HL-60 (cell line): ENCODE measurements around the gene SLC16A4.
A peak's percentile ranks its signal among the peaks of the same experiment; 100 is the strongest.
"Not testable (repeated sequence)": the region's sequence is repeated elsewhere in the genome, so short reads cannot be mapped to it uniquely, and the experiment has no call there.

Source experiments
- DNase-seq, 2 experiments: peaks; one replicate each; pipeline ENCODE4 v3.0.0-alpha.2; 2010 to 2020; ENCODE audit warnings: low read depth in 1 of 2, low spot score in 1 of 2
- H3K27ac ChIP-seq: fragments of 250-450 bp; sonication (Bioruptor Pico); replicated peaks from 2 replicates; pipeline ENCODE4 v1.5.1; 2020; ENCODE audit warnings: mild to moderate bottlenecking, moderate library complexity
- H3K27me3 ChIP-seq: fragments of 250-450 bp; sonication (Bioruptor Pico); 2 replicates; pipeline ENCODE4 v1.5.1; 2021; ENCODE audit warnings: mild to moderate bottlenecking, moderate library complexity; ENCODE audit not compliant: insufficient read depth, poor library complexity, severe bottlenecking
- H3K4me3 ChIP-seq: replicated peaks from 2 replicates; pipeline ENCODE4 v1.5.1; 2011; ENCODE audit warnings: mild to moderate bottlenecking, control low read depth, low read length; ENCODE audit not compliant: insufficient read depth
- GABPA ChIP-seq: IDR thresholded peaks from 2 replicates; pipeline ENCODE4 v1.6.1; 2012; ENCODE audit warnings: low read depth
- POLR2AphosphoS5 ChIP-seq: IDR thresholded peaks from 2 replicates; pipeline ENCODE4 v1.6.1; 2012; ENCODE audit warnings: low read depth
- SPI1 ChIP-seq: IDR thresholded peaks from 2 replicates; pipeline ENCODE4 v1.6.1; 2012; ENCODE audit warnings: low read depth, mild to moderate bottlenecking, borderline replicate concordance
- TF ChIP-seq, protein P1 (sequence below): IDR thresholded peaks from 2 replicates; pipeline ENCODE4 v1.6.1; 2012; ENCODE audit warnings: low read depth; ENCODE audit not compliant: insufficient replicate concordance
- TF ChIP-seq, protein P2 (sequence below): IDR thresholded peaks from one replicate; pipeline ENCODE4 v1.5.1; 2011; ENCODE audit warnings: low read length, control low read depth, inconsistent platforms; ENCODE audit not compliant: insufficient read depth

SLC16A4 gene

DNA sequence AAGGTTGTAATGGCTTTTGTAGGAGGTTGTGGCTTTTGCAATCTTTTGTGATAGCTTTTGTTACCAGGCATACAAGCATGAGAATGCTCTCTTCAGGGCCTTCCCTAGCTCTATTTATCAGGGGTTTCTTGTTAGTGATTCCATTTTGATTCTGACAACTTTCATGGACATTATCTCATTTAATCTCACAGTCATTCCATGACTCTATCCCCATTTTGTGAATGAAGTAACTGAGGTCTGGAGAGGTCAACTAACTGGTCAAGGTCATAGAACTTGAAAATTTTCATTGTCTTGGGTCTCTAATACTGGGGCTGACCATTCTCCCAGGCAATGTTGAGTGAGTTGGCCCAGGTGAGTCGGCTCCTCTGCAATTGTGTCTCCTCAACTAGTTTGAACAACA lies 27.9 kb upstream of the SLC16A4 start:
- no peak for DNase-seq
- TF ChIP-seq, protein P1, sequence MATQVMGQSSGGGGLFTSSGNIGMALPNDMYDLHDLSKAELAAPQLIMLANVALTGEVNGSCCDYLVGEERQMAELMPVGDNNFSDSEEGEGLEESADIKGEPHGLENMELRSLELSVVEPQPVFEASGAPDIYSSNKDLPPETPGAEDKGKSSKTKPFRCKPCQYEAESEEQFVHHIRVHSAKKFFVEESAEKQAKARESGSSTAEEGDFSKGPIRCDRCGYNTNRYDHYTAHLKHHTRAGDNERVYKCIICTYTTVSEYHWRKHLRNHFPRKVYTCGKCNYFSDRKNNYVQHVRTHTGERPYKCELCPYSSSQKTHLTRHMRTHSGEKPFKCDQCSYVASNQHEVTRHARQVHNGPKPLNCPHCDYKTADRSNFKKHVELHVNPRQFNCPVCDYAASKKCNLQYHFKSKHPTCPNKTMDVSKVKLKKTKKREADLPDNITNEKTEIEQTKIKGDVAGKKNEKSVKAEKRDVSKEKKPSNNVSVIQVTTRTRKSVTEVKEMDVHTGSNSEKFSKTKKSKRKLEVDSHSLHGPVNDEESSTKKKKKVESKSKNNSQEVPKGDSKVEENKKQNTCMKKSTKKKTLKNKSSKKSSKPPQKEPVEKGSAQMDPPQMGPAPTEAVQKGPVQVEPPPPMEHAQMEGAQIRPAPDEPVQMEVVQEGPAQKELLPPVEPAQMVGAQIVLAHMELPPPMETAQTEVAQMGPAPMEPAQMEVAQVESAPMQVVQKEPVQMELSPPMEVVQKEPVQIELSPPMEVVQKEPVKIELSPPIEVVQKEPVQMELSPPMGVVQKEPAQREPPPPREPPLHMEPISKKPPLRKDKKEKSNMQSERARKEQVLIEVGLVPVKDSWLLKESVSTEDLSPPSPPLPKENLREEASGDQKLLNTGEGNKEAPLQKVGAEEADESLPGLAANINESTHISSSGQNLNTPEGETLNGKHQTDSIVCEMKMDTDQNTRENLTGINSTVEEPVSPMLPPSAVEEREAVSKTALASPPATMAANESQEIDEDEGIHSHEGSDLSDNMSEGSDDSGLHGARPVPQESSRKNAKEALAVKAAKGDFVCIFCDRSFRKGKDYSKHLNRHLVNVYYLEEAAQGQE: no peak
- no peak for TF ChIP-seq POLR2AphosphoS5
- TF ChIP-seq, protein P2, sequence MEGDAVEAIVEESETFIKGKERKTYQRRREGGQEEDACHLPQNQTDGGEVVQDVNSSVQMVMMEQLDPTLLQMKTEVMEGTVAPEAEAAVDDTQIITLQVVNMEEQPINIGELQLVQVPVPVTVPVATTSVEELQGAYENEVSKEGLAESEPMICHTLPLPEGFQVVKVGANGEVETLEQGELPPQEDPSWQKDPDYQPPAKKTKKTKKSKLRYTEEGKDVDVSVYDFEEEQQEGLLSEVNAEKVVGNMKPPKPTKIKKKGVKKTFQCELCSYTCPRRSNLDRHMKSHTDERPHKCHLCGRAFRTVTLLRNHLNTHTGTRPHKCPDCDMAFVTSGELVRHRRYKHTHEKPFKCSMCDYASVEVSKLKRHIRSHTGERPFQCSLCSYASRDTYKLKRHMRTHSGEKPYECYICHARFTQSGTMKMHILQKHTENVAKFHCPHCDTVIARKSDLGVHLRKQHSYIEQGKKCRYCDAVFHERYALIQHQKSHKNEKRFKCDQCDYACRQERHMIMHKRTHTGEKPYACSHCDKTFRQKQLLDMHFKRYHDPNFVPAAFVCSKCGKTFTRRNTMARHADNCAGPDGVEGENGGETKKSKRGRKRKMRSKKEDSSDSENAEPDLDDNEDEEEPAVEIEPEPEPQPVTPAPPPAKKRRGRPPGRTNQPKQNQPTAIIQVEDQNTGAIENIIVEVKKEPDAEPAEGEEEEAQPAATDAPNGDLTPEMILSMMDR: no peak
- no peak overlapping the region for H3K27ac ChIP-seq
- H3K4me3 ChIP-seq: no peak overlapping the region
- no peaks in the 10 kb centered on the region for H3K27me3 ChIP-seq

DNA sequence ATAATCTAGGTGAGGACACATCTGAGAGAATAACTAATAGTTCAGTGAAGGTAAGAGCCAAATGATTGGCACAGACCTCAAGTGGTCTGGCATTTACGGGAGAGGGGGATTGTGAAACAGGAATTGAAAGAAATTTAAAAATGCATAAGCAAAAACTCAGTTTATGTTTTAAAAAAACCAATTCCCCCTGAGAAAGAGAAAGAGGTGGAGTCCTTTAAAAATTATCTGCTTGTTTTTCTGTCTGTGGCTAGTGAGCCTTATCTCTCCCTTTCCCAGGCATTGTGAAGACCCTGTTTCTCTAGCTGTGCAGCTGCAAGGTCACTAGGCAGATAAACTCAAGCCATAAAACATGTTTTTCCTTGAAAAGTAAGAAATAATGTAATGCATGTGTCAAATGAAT lies 22.2 kb upstream of the SLC16A4 start:
- H3K27me3 ChIP-seq, H3K4me3 ChIP-seq, DNase-seq, H3K27ac ChIP-seq: not testable (repeated sequence)

DNA sequence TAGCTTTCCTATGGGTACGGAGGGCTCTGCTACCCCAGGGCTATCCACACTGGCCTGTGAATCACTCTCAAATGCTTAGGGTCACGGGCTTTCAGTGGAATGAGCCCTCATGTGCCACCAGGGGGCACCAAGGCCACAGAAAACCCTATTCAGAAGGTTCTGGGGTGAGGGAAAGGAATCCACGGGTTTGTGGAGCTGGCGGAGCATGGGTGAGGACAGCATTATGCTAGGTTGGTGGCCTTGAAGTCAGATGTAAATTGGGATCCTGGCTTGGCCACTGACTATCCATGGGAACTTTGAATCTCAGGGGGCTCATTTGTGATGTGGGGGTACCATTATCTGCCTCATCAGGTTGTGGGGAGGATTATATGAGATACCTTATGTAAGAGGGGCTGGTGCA lies 21.8 kb upstream of the SLC16A4 start:
- Histone ChIP-seq H3K4me3 (no peak overlapping the region), H3K27ac (no peak overlapping the region), H3K27me3 (no peaks in the 10 kb centered on the region)
- no peak for TF ChIP-seq GABPA
- no peak for TF ChIP-seq POLR2AphosphoS5
- TF ChIP-seq, protein P1: no peak
- TF ChIP-seq SPI1: no peak
- TF ChIP-seq, protein P2: peak; percentile 66
- DNase-seq: peak; percentile 49 to 81

DNA sequence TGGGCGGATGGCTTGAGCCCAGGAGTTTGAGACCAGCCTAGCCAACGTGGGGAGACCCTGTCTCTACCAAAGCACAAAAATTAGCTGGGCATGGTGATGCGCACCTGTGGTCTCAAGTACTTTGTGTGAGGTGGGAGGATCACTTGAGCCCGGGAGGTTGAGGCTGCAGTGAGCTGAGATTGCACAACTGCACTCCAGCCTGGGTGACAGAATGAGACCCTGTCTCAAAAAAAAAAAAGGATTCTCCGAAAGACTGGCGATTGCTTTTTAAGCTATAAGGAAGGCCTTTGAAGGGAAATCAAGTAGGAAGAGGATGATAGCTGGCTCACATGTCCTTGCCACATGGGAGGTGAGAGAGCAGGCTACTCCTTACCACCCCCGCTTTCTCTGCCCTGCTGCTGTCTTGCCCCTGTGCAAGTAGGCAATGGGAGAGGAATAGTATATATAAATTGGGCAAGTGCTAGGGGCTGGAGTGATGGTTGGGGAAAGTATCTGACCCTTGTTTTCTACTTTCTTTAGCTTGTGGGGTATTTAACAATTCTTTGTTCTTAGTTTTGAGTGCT lies 20.4 kb upstream of the SLC16A4 start:
- H3K27ac ChIP-seq: no peak overlapping the region
- TF ChIP-seq POLR2AphosphoS5: no peak
- TF ChIP-seq SPI1: no peak
- TF ChIP-seq, protein P2: no peak
- TF ChIP-seq GABPA: no peak
- TF ChIP-seq, protein P1: no peak
- peak in 1 of 2 experiments; percentile 3 for DNase-seq
- H3K27me3 ChIP-seq: no peaks in the 10 kb centered on the region
- H3K4me3 ChIP-seq: no peak overlapping the region
